ENCODE results near the gene TRAF5. TPM values are rescaled to one million over a fixed set of nuclear protein-coding genes. Genes with fewer than 3 reads are reported as not detected.

The TRAF5 gene
- total RNA-seq, 1 experiment from 2014 or later = 22.2 TPM

- TF ChIP-seq SMAD3 (CRISPR knock-in tag; IDR thresholded peaks at IDR 0.05; ENCODE audit: borderline replicate concordance) = no peak
These were observed 19.1 kb downstream of the TRAF5 start (continued) for GRCh38 chr1:211345719-211346118.

DNA sequence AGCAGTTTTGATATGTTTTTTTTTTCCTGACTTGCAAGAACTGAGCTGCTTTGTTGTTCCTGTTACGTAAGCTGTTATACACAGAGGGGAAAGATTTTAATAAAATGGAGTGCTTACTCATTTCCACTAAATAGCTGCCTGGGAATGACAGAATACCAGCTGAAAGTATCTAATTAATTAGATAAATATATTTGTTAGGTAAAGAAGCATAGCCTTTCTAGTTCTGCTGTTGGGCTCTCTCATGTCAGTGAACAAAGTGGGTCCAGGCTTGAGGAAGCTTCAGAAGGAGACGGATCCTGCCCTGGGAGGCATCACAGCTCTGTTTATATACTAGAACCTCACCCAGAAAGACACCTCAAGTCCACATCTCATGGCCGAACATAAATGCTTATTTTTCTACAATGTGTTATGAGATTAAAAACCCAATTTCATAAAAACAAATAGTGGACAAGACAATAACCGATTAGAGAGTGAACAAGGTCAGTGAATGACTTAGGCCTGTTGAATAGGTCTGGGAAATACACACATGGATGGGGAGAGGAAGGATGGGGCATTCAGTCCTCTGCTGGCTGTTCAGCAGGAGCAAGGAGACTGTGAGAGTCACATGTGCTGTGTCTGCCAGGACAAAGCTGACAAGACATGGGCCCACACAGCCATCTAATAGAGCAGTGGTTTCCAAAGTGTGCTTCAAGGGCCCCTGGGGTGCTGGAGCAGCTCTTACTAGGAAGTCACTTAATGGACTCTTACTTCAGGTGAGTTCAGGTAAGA, 20.6 kb downstream of the TRAF5 start:
- ChIA-PET CTCF (interaction anchor here (0.6 to 2.7 kb wide), 4 partner anchors 21 to 941 kb away, joined by 3 to 18 read pairs (median 4); partner anchors contain the start of gene TRAF5), POLR2A (interaction anchor here (0.6 kb wide), 2 partner anchors 249 to 328 kb away, joined by 3 to 4 read pairs; partner anchors contain the start of gene NEK2)
- ATAC-seq = no peak
- peaks cover 11% of the 10 kb centered on the region for H3K9me3 Mint-ChIP-seq
- H3K27ac Mint-ChIP-seq = no peak overlapping the region
- H3K4me3 Mint-ChIP-seq = no peak overlapping the region
- peaks cover 27% of the 10 kb centered on the region for H3K4me1 Mint-ChIP-seq
- no peak for DNase-seq (ENCODE audit: low spot score)
- peaks cover 16% of the 10 kb centered on the region for H3K36me3 Mint-ChIP-seq
- TF ChIP-seq, protein P1, sequence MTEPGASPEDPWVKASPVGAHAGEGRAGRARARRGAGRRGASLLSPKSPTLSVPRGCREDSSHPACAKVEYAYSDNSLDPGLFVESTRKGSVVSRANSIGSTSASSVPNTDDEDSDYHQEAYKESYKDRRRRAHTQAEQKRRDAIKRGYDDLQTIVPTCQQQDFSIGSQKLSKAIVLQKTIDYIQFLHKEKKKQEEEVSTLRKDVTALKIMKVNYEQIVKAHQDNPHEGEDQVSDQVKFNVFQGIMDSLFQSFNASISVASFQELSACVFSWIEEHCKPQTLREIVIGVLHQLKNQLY (CRISPR knock-in tag; IDR thresholded peaks at IDR 0.05) = no peak
- TF ChIP-seq ATF1 (CRISPR knock-in tag; IDR thresholded peaks at IDR 0.05) (no peak), MYBL2 (CRISPR knock-in tag; IDR thresholded peaks at IDR 0.05) (no peak), ERG (CRISPR knock-in tag; IDR thresholded peaks at IDR 0.05) (no peak), ZSCAN18 (CRISPR knock-in tag; IDR thresholded peaks at IDR 0.05) (no peak), TP53 (CRISPR knock-in tag; IDR thresholded peaks at IDR 0.05) (no peak), ZNF416 (CRISPR knock-in tag; IDR thresholded peaks at IDR 0.05) (no peak), FOXP1 (CRISPR knock-in tag; IDR thresholded peaks at IDR 0.05; ENCODE audit: borderline replicate concordance) (no peak), ZNF121 (CRISPR knock-in tag; IDR thresholded peaks at IDR 0.05) (no peak), SP1 (CRISPR knock-in tag; conservative IDR thresholded peaks at IDR 0.05) (no peak), GTF2I (CRISPR knock-in tag; conservative IDR thresholded peaks at IDR 0.05) (no peak), ATF6 (CRISPR knock-in tag; IDR thresholded peaks at IDR 0.05) (no peak), HMGA2 (CRISPR knock-in tag; IDR thresholded peaks at IDR 0.05) (no peak), CREM (CRISPR knock-in tag; IDR thresholded peaks at IDR 0.05) (no peak), USF2 (CRISPR knock-in tag; IDR thresholded peaks at IDR 0.05) (no peak)
- TF ChIP-seq, protein P2, sequence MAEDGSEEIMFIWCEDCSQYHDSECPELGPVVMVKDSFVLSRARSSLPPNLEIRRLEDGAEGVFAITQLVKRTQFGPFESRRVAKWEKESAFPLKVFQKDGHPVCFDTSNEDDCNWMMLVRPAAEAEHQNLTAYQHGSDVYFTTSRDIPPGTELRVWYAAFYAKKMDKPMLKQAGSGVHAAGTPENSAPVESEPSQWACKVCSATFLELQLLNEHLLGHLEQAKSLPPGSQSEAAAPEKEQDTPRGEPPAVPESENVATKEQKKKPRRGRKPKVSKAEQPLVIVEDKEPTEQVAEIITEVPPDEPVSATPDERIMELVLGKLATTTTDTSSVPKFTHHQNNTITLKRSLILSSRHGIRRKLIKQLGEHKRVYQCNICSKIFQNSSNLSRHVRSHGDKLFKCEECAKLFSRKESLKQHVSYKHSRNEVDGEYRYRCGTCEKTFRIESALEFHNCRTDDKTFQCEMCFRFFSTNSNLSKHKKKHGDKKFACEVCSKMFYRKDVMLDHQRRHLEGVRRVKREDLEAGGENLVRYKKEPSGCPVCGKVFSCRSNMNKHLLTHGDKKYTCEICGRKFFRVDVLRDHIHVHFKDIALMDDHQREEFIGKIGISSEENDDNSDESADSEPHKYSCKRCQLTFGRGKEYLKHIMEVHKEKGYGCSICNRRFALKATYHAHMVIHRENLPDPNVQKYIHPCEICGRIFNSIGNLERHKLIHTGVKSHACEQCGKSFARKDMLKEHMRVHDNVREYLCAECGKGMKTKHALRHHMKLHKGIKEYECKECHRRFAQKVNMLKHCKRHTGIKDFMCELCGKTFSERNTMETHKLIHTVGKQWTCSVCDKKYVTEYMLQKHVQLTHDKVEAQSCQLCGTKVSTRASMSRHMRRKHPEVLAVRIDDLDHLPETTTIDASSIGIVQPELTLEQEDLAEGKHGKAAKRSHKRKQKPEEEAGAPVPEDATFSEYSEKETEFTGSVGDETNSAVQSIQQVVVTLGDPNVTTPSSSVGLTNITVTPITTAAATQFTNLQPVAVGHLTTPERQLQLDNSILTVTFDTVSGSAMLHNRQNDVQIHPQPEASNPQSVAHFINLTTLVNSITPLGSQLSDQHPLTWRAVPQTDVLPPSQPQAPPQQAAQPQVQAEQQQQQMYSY (CRISPR knock-in tag; IDR thresholded peaks at IDR 0.05) = no peak
- H3K27me3 Mint-ChIP-seq (ENCODE audit: low read depth) = no peaks in the 10 kb centered on the region
